OCI-LY7 (cell line): Measurements from ENCODE around the gene IQCK. TPM values are rescaled to one million over a fixed set of nuclear protein-coding genes. Genes with fewer than 3 reads are reported as not detected.

ENCODE experiments used
- BruUV-seq: library from RNA; stranded (reverse); fragments of 400-500 nt; replicated peaks from 2 replicates; lab custom pipeline; 2021; lab: Mats Ljungman, UMichigan
- CTCF ChIA-PET: fragments of 300-600 bp; sonication (Branson Sonifier 250); formaldehyde crosslinking; loops from one replicate; lab custom pipeline; 2022; ENCODE audit warnings: antibody characterized with exemption; ENCODE audit not compliant: unreplicated experiment; lab: Charles Lee
- POLR2A ChIA-PET: fragments of 300-600 bp; sonication (Branson Sonifier 250); formaldehyde crosslinking; loops from one replicate; lab custom pipeline; 2022; ENCODE audit warnings: antibody characterized with exemption; lab: Charles Lee
- DNase-seq: peaks from one replicate; pipeline ENCODE4 v3.0.0-alpha.2; 2015; ENCODE audit warnings: low spot score
- H2AFZ ChIP-seq: fragments of 200-600 bp; sonication (generic), shearing (Covaris generic); 2 replicates; pipeline ENCODE4 v1.6.1; 2014; ENCODE audit warnings: mild to moderate bottlenecking, antibody characterized with exemption, low read length, moderate library complexity
- H3K27ac ChIP-seq: fragments of 200-600 bp; sonication (generic); 2 replicates; pipeline ENCODE4 v1.5.1; 2014; ENCODE audit warnings: mixed run types, low read depth, mild to moderate bottlenecking, moderate library complexity, low read length, inconsistent platforms; ENCODE audit not compliant: poor library complexity, severe bottlenecking
- H3K36me3 ChIP-seq: fragments of 200-600 bp; sonication (generic); 2 replicates; pipeline ENCODE4 v1.6.1; 2014; ENCODE audit warnings: mild to moderate bottlenecking, antibody characterized with exemption, low read length, moderate library complexity, mixed read lengths; ENCODE audit not compliant: insufficient read depth
- H3K4me1 ChIP-seq: fragments of 200-600 bp; sonication (generic); 2 replicates; pipeline ENCODE4 v1.5.1; 2014; ENCODE audit warnings: mild to moderate bottlenecking, low read length; ENCODE audit not compliant: insufficient read depth, poor library complexity, severe bottlenecking
- H3K4me2 ChIP-seq: fragments of 200-600 bp; sonication (generic); 2 replicates; pipeline ENCODE4 v1.6.1; 2014; ENCODE audit warnings: mild to moderate bottlenecking, low read length
- H3K4me3 ChIP-seq: fragments of 200-600 bp; sonication (generic); 2 replicates; pipeline ENCODE4 v1.5.1; 2014; ENCODE audit warnings: mild to moderate bottlenecking, low read depth, low read length; ENCODE audit not compliant: poor library complexity, severe bottlenecking
- H3K79me2 ChIP-seq: fragments of 200-600 bp; sonication (generic); 2 replicates; pipeline ENCODE4 v1.6.1; 2016; ENCODE audit warnings: low read depth, mild to moderate bottlenecking, low read length, moderate library complexity, mixed read lengths; ENCODE audit not compliant: insufficient read depth
- H3K9me2 ChIP-seq: fragments of 200-600 bp; sonication (generic); 2 replicates; pipeline ENCODE4 v1.6.1; 2016; ENCODE audit warnings: mild to moderate bottlenecking, low read length, mixed read lengths; ENCODE audit not compliant: insufficient read depth
- H3K9me3 ChIP-seq: fragments of 200-600 bp; sonication (generic); 2 replicates; pipeline ENCODE4 v1.6.1; 2014; ENCODE audit warnings: mild to moderate bottlenecking, mixed run types, low read length, mixed read lengths
- H4K20me1 ChIP-seq: fragments of 200-600 bp; sonication (generic); 2 replicates; pipeline ENCODE4 v1.6.1; 2014; ENCODE audit warnings: mild to moderate bottlenecking, antibody characterized with exemption, low read length, moderate library complexity, mixed read lengths; ENCODE audit not compliant: insufficient read depth
- EZH2phosphoT487 ChIP-seq: fragments of 200-600 bp; sonication (generic); IDR thresholded peaks from 2 replicates; pipeline ENCODE4 v1.6.1; 2018; ENCODE audit warnings: low read depth, borderline replicate concordance, mild to moderate bottlenecking, mixed run types, antibody characterized with exemption, low read length, moderate library complexity, mixed read lengths
- intact Hi-C: fragments of 100-400 bp; cut with micrococcal nuclease; formaldehyde crosslinking; loops from one replicate; pipeline ENCODE4 v1.10.0; 2022; ENCODE audit not compliant: unreplicated experiment
- total RNA-seq, 2 experiments: library from RNA; depleted of rRNA in 1 of 2; stranded (reverse); fragments of >200 nt in 1 of 2; shearing (Covaris generic) in 1 of 2; gene quantifications; 2 replicates each; pipeline ENCODE4 v1.2.3, GENCODE V29; 2014 to 2022
- TF ChIP-seq, protein P1 (sequence below): fragments of 200-600 bp; sonication (generic); conservative IDR thresholded peaks from 2 replicates; pipeline ENCODE4 v1.5.1; 2014; ENCODE audit warnings: mild to moderate bottlenecking, antibody characterized with exemption, low read length, moderate library complexity, mixed read lengths

Gene IQCK
- total RNA-seq, 2 experiments from 2014 or later = 2.2 to 4.3 TPM

DNA sequence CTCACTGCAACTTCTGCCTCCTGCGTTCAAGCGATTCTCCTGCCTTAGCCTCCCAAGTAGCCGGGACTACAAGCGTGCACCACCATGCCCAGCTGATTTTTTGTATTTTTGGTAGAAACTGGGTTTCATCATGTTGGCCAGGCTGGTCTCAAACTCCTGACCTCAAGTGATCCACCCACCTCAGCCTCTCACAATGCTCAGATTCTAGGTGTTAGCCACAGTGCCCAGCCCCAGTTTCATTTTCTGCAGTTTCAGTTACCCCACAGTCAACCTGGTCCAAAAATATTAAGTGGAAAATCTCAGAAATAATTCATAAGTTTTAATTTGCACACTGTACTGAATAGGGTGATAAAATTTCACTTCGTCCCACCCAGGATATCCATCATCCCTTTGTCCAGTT lies 28.7 kb upstream of the IQCK start:
- Histone ChIP-seq H3K9me2 (no peaks in the 10 kb centered on the region), H3K27ac (no peak overlapping the region), H3K4me1 (no peaks in the 10 kb centered on the region), H4K20me1 (no peaks in the 10 kb centered on the region), H3K4me2 (no peak overlapping the region), H3K36me3 (peaks cover 36% of the 10 kb centered on the region), H3K79me2 (no peaks in the 10 kb centered on the region), H3K4me3 (no peak overlapping the region), H2AFZ (no peak overlapping the region), H3K9me3 (no peaks in the 10 kb centered on the region)
- ChIA-PET CTCF (no interaction called here), POLR2A (interaction anchor here (1.0 kb wide), 1 partner anchor 34 kb away, joined by 3 read pairs; no protein-coding TSS in a partner anchor)
- TF ChIP-seq, protein P1, sequence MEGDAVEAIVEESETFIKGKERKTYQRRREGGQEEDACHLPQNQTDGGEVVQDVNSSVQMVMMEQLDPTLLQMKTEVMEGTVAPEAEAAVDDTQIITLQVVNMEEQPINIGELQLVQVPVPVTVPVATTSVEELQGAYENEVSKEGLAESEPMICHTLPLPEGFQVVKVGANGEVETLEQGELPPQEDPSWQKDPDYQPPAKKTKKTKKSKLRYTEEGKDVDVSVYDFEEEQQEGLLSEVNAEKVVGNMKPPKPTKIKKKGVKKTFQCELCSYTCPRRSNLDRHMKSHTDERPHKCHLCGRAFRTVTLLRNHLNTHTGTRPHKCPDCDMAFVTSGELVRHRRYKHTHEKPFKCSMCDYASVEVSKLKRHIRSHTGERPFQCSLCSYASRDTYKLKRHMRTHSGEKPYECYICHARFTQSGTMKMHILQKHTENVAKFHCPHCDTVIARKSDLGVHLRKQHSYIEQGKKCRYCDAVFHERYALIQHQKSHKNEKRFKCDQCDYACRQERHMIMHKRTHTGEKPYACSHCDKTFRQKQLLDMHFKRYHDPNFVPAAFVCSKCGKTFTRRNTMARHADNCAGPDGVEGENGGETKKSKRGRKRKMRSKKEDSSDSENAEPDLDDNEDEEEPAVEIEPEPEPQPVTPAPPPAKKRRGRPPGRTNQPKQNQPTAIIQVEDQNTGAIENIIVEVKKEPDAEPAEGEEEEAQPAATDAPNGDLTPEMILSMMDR = no peak
- TF ChIP-seq EZH2phosphoT487 = no peak
- intact Hi-C loops = no loop called here
- no TSS peak for BruUV-seq
- DNase-seq = no peak

DNA sequence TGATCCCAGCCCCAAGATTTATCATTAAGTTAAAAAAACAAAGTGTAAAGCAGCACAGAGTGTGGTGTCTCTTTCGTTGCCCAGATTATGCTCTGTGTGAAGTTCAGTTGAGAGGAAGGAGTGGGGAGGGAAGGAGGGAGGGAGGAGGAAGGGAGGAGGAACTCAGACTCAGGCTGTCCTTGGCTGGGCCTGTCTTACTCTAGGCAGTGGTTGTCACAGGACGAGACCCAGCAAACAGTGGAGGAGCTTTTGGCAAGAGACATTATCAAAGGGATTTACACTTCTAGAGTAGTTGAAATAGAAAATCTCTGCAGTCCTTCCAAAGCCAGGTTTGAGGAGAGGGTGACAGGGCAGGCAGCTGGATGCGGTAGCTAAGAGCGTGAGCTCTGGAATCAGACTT lies 27.9 kb upstream of the IQCK start:
- Histone ChIP-seq H3K9me3 (no peaks in the 10 kb centered on the region), H4K20me1 (no peaks in the 10 kb centered on the region), H3K27ac (no peak overlapping the region), H3K36me3 (peaks cover 30% of the 10 kb centered on the region), H2AFZ (no peak overlapping the region), H3K4me1 (no peaks in the 10 kb centered on the region), H3K4me2 (no peak overlapping the region), H3K9me2 (no peaks in the 10 kb centered on the region), H3K4me3 (no peak overlapping the region), H3K79me2 (no peaks in the 10 kb centered on the region)
- BruUV-seq = no TSS peak
- intact Hi-C loops = no loop called here
- CTCF ChIA-PET = no interaction called here
- no peak for DNase-seq
- POLR2A ChIA-PET = no interaction called here
- TF ChIP-seq EZH2phosphoT487 = no peak
- TF ChIP-seq, protein P1 = no peak

DNA sequence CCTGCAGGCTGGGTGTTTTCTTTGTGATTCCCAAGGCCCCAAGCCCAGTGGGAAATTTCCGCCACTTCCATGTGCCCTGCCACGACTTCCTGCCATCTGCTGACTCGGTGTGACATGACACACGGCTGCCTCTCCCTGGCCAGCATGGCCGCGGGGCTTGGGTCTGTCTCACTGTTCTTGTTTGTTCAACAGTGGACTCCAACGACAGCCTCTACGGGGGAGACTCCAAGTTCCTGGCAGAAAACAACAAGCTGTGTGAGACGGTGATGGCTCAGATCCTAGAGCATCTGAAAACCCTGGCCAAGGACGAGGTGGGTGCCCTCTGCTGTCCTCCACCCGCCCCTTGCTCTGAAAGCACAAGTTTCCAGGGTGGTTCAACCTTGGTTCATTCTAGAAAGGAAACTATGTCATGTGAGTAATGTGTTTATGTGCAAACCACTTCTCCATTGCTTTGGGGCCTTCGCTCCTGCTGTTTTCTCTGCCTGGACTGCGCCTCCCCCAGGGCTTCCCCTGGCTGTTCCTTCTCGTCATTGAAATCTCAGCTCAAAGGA lies 26.8 kb upstream of the IQCK start:
- Histone ChIP-seq H3K4me3 (no peak overlapping the region), H3K9me3 (no peaks in the 10 kb centered on the region), H3K9me2 (no peaks in the 10 kb centered on the region), H3K27ac (no peak overlapping the region), H3K4me2 (no peak overlapping the region), H3K4me1 (no peaks in the 10 kb centered on the region), H3K79me2 (no peaks in the 10 kb centered on the region), H2AFZ (no peak overlapping the region), H3K36me3 (peaks cover 25% of the 10 kb centered on the region), H4K20me1 (no peaks in the 10 kb centered on the region)
- intact Hi-C loops = no loop called here
- DNase-seq = no peak
- POLR2A ChIA-PET = no interaction called here
- CTCF ChIA-PET = no interaction called here
- no TSS peak for BruUV-seq
- no peak for TF ChIP-seq EZH2phosphoT487
- TF ChIP-seq, protein P1 = no peak
